DOHH2 (cell line): Measurements from ENCODE around the gene CLEC12A.

Experiments
- EZH2phosphoT487 ChIP-seq: fragments of 200-600 bp; sonication (generic); IDR thresholded peaks from 2 replicates; pipeline ENCODE4 v1.6.1; 2017; ENCODE audit warnings: borderline replicate concordance, mild to moderate bottlenecking, antibody characterized with exemption, low read length, moderate library complexity, mixed read lengths
- TF ChIP-seq, protein P1 (sequence below): fragments of 200-600 bp; sonication (generic); IDR thresholded peaks from one replicate; pipeline ENCODE4 v1.5.1; 2014; ENCODE audit warnings: antibody characterized with exemption, mild to moderate bottlenecking, low read depth, low read length; ENCODE audit not compliant: poor library complexity, severe bottlenecking

DNA sequence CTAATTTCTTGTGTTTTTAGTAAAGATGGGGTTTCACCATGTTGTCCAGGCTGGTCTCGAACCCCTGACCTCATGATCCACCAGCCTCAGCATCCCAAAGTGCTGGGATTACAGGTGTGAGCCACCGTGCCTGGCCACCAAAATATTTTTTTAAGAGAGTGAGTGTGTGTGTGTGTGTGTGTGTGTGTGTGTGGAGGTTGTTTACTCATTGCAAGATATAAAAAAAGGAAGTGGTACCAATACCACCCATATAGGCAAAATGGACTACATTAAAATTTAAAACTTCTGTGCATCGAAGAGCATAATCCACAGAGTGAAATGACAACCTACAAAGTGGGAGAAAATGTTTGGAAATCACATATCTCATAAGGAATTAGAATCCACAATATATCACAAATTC is 23.5 kb upstream of the CLEC12A start:
- TF ChIP-seq, protein P1, sequence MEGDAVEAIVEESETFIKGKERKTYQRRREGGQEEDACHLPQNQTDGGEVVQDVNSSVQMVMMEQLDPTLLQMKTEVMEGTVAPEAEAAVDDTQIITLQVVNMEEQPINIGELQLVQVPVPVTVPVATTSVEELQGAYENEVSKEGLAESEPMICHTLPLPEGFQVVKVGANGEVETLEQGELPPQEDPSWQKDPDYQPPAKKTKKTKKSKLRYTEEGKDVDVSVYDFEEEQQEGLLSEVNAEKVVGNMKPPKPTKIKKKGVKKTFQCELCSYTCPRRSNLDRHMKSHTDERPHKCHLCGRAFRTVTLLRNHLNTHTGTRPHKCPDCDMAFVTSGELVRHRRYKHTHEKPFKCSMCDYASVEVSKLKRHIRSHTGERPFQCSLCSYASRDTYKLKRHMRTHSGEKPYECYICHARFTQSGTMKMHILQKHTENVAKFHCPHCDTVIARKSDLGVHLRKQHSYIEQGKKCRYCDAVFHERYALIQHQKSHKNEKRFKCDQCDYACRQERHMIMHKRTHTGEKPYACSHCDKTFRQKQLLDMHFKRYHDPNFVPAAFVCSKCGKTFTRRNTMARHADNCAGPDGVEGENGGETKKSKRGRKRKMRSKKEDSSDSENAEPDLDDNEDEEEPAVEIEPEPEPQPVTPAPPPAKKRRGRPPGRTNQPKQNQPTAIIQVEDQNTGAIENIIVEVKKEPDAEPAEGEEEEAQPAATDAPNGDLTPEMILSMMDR = no peak
- TF ChIP-seq EZH2phosphoT487 = no peak
